ENCODE measurements around the gene BAG2.

The BAG2 gene

GRCh38 chr6:57210060-57210459, 37.9 kb downstream of the BAG2 start:
- no peak for TF ChIP-seq CTCF (conservative IDR thresholded peaks at IDR 0.05)
- TF ChIP-seq ZFX (IDR thresholded peaks at IDR 0.05), result no peak
- H3K27ac ChIP-seq, result no peak overlapping the region

DNA sequence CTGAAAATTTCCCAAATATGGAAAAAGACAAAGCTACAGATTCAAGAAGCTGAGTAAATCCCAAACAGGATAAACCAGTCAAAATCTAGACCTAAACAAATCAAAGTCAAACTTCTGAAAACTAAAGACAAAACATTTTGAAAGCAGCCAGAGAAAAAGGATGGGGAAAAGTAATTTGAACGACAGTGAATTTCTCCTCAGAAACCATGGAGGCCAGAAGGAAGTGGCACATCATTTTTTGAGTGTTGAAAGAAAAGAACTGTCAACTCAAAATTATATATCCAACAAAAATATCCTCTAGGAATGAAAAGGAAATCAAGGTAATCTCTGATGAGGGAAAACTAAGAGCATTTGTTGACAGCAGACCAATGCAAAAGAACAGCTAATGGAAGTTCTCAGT, 43.1 kb downstream of the BAG2 start:
- TF ChIP-seq CTCF (conservative IDR thresholded peaks at IDR 0.05) (no peak), ZFX (IDR thresholded peaks at IDR 0.05) (no peak)
- H3K27ac ChIP-seq, result no peak overlapping the region

DNA sequence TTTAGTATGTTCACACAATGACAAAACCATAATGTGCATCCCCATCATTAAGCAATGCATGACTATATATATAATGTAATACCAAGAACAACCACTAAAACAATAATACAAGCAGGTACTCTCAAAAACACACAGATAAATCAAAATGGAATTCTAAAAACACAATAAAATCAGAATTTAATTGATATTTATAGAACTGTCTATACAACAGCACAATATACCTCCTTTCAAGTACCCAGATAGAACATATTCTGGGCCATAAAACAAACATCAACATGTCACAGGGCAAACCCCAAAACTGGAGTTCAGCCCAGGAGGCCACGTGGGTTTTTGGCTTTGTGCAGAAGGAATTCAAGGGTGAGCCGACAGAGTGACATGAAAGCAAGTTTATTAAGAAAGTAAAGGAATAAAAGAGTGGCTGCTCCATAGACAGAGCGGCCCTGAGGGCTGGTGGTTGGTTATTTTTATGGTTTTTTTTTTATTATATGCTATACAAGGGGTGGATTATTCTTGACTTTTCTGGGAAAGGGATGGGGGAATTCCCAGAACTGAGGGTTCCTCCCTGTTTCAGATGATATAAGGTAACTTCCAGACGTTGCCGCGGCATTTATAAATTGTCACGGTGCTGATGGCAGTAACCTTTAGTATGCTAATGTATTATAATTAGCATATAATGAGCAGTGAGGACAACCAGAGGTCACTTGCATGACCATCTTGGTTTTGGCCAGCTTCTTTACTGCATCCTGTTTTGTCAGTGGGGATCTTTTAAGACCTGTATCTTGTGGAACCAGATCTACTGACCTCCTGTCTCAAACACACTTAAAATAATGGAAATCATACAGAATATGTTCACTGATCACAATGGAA, 44.3 kb downstream of the BAG2 start:
- no peak overlapping the region for H3K27ac ChIP-seq
- TF ChIP-seq ZFX (IDR thresholded peaks at IDR 0.05), result no peak
- TF ChIP-seq CTCF (conservative IDR thresholded peaks at IDR 0.05), result peak; percentile 46

- no peak overlapping the region for H3K27ac ChIP-seq
- TF ChIP-seq ZFX (IDR thresholded peaks at IDR 0.05), result no peak
- TF ChIP-seq CTCF (conservative IDR thresholded peaks at IDR 0.05), result no peak
Observed at GRCh38 chr6:57217270-57217669, 45.1 kb downstream of the BAG2 start.

GRCh38 chr6:57220083-57220703, 48.1 kb downstream of the BAG2 start:
- no peak for TF ChIP-seq ZFX (IDR thresholded peaks at IDR 0.05)
- H3K27ac ChIP-seq, result no peak overlapping the region

- H3K27ac ChIP-seq, result peak overlapping the region; percentile 86
- TF ChIP-seq ZFX (IDR thresholded peaks at IDR 0.05) (0 out of 2 replicates have a peak, but pooled peaks have one; percentile 28), CTCF (conservative IDR thresholded peaks at IDR 0.05) (peak; percentile 38)
Observed at GRCh38 chr6:57221191-57221935, 49.2 kb downstream of the BAG2 start.

DNA sequence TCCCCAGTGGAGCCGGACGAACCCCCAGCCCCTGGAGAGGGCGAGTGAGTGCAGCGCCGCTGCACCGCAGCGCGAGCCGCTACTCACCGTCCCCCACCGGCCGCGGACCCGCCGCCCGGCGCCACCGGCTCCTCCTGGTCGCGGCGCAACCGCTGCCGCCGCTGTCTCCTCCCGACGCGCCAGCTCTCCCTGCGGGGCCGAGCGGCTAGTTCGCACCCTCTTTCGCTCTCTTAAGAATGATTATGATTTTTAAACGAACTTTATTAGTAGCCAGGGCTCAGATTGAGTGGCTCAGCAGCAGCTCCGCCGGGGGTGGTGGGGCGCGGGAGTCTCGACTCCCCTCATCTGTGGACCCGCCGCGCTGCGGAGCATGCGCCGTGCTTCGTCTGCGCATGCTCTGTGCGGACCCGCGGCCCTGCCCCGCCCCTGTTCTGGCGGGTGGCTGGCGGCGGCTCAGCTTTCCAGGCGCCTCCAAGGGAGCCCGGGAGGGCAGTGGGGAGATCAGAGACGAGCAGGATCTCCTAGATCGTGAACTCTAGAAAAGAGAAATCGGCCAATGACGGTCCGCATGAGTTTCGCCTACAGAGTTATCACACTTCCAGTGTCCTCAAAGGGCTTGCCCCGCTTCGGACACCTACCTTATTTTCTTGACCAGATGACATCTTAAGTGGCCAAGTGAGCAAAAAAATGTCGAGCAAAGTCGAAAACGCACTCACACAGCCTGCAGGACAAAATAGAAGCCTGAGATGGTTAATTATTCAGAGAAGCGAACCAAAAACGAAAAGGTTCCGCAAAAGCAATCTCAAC, 50.0 kb downstream of the BAG2 start, which contains the start of gene RAB23:
TSS of gene RAB23 (minus strand) at position 372 of the 807 bp plus-strand sequence. CDS start 11,927 bp downstream, outside the sequence.
- H3K27ac ChIP-seq, result peak within 1 kb of the TSS; percentile 86
- TF ChIP-seq ZFX (IDR thresholded peaks at IDR 0.05) (no peak), CTCF (conservative IDR thresholded peaks at IDR 0.05) (peak; percentile 26; the same call in 1 of the 2 replicates)
